Esophagus squamous epithelium (tissue), 4 donors: ENCODE results near the gene ELK1.

Experiments used
- CTCF ChIP-seq, 6 experiments: fragments of 450-650 bp in 4 of 6; fragments of 200-600 bp in 2 of 6; sonication (generic) in 2 of 6; IDR thresholded peaks; one replicate each; pipeline ENCODE4 v1.5.1; 2016 to 2019; ENCODE audit warnings: antibody characterized with exemption in 6 of 6, mild to moderate bottlenecking in 4 of 6, moderate library complexity in 4 of 6
- POLR2A ChIP-seq, 4 donors: fragments of 450-650 bp; IDR thresholded peaks; one replicate each; pipeline ENCODE4 v1.6.1; 2017; ENCODE audit warnings: antibody characterized with exemption in 4 of 4, mild to moderate bottlenecking in 4 of 4, moderate library complexity in 3 of 4

- TF ChIP-seq CTCF (IDR thresholded peaks at IDR 0.05): no peak
- no peak for TF ChIP-seq POLR2A (IDR thresholded peaks at IDR 0.05)
Observed at GRCh38 chrX:47611926-47612325, 38.4 kb downstream of the ELK1 start.
